PC-9 (cell line): Measurements from ENCODE around the gene UBE2O. TPM values are rescaled to one million over a fixed set of nuclear protein-coding genes. Genes with fewer than 3 reads are reported as not detected.

Source experiments
- BruUV-seq: library from RNA; stranded (reverse); fragments of 400-500 nt; replicated peaks from 2 replicates; lab custom pipeline; 2021; lab: Mats Ljungman, UMichigan
- CTCF ChIA-PET: fragments of 300-600 bp; sonication (Branson Sonifier 250); formaldehyde crosslinking; loops from one replicate; lab custom pipeline; 2022; ENCODE audit warnings: antibody characterized with exemption; lab: Charles Lee
- POLR2A ChIA-PET: fragments of 300-600 bp; sonication (Branson Sonifier 250); formaldehyde crosslinking; loops from one replicate; lab custom pipeline; 2022; ENCODE audit warnings: antibody characterized with exemption; ENCODE audit not compliant: unreplicated experiment; lab: Charles Lee
- DNase-seq, 2 experiments: peaks; one replicate each; pipeline versions ENCODE4 v3.0.0 to v3.0.0-alpha.2; 2015 to 2022; ENCODE audit warnings: mixed read lengths in 1 of 2
- H2AFZ ChIP-seq: fragments of 200-600 bp; sonication (generic); 2 replicates; pipeline ENCODE4 v1.8.1; 2017; ENCODE audit warnings: antibody characterized with exemption
- H3F3A ChIP-seq: fragments of 200-600 bp; sonication (generic); 2 replicates; pipeline ENCODE4 v1.8.1; 2017; ENCODE audit warnings: antibody characterized with exemption, mild to moderate bottlenecking, low read depth; ENCODE audit not compliant: insufficient read depth
- H3K27ac ChIP-seq: fragments of 200-600 bp; sonication (generic); 2 replicates; pipeline ENCODE4 v1.6.1; 2016; ENCODE audit warnings: mixed run types
- H3K27me3 ChIP-seq: fragments of 200-600 bp; sonication (generic); 2 replicates; pipeline ENCODE4 v1.6.1; 2016; ENCODE audit warnings: low read depth, mixed run types; ENCODE audit not compliant: insufficient read depth
- H3K36me3 ChIP-seq: fragments of 200-600 bp; sonication (generic); 2 replicates; pipeline ENCODE4 v1.6.1; 2016; ENCODE audit warnings: low read depth, mixed run types
- H3K4me1 ChIP-seq: fragments of 200-600 bp; sonication (generic); replicated peaks from 2 replicates; pipeline ENCODE4 v1.6.1; 2016; ENCODE audit warnings: mixed run types; ENCODE audit not compliant: insufficient read depth
- H3K4me2 ChIP-seq: fragments of 200-600 bp; sonication (generic); 2 replicates; pipeline ENCODE4 v1.6.1; 2017; ENCODE audit warnings: mixed run types
- H3K4me3 ChIP-seq: fragments of 200-600 bp; sonication (generic); 2 replicates; pipeline ENCODE4 v1.6.1; 2016; ENCODE audit warnings: mixed run types
- H3K79me2 ChIP-seq: fragments of 200-600 bp; sonication (generic); 2 replicates; pipeline ENCODE4 v1.6.1; 2017; ENCODE audit warnings: low read depth, mixed run types
- H3K9me2 ChIP-seq: fragments of 200-600 bp; sonication (generic); 2 replicates; pipeline ENCODE4 v1.8.1; 2017; ENCODE audit warnings: mild to moderate bottlenecking; ENCODE audit not compliant: insufficient read depth
- H3K9me3 ChIP-seq: fragments of 200-600 bp; sonication (generic); 2 replicates; pipeline ENCODE4 v1.8.1; 2016; ENCODE audit warnings: low read depth; ENCODE audit not compliant: insufficient read depth
- H4K20me1 ChIP-seq: fragments of 200-600 bp; sonication (generic); 2 replicates; pipeline ENCODE4 v1.8.1; 2017; ENCODE audit not compliant: insufficient read depth
- EZH2 ChIP-seq: fragments of 200-600 bp; sonication (generic); IDR thresholded peaks from 2 replicates; pipeline ENCODE4 v1.8.0; 2017; ENCODE audit warnings: antibody characterized with exemption, low read depth
- intact Hi-C: fragments of 100-400 bp; cut with micrococcal nuclease; formaldehyde crosslinking; loops from one replicate; pipeline ENCODE4 v1.10.0; 2022; ENCODE audit not compliant: unreplicated experiment
- total RNA-seq: library from RNA; stranded (reverse); gene quantifications from 2 replicates; pipeline ENCODE4 v1.2.3, GENCODE V29; 2021
- TF ChIP-seq, protein P1 (sequence below): fragments of 200-600 bp; sonication (generic); conservative IDR thresholded peaks from 2 replicates; pipeline ENCODE4 v1.6.1; 2017; ENCODE audit warnings: mixed run types, antibody characterized with exemption, mild to moderate bottlenecking, moderate library complexity

The UBE2O gene
- total RNA-seq, 1 experiment from 2014 or later = 28.0 TPM

DNA sequence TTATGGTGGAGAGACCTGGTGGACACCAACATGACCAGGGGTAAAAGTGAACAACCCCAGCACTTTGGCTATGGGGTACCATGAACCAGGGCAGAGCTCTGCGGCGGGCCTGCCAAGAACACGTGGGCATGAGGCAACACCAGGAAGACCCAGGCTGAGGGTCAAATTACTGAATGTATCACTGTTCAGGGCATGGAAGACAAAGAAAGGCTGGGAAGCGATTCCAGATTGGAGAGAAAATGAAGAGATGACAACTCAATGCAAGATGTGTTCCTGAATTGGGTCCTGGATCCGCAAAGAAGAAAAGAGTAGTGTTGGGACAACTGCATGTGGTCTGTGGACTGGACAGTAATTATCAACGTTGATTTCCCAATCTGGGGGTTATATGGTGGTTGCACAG is 48.7 kb downstream of the UBE2O start:
- Histone ChIP-seq H3K4me3 (no peak overlapping the region), H4K20me1 (peaks cover 11% of the 10 kb centered on the region), H3K27ac (no peak overlapping the region), H3K4me2 (no peak overlapping the region), H3F3A (no peaks in the 10 kb centered on the region), H3K27me3 (no peaks in the 10 kb centered on the region), H3K79me2 (0 out of 2 replicates have a peak, but pooled peaks cover 5% of the 10 kb centered on the region), H3K9me2 (no peaks in the 10 kb centered on the region), H2AFZ (no peak overlapping the region), H3K36me3 (no peaks in the 10 kb centered on the region), H3K9me3 (no peaks in the 10 kb centered on the region), H3K4me1 (no peaks in the 10 kb centered on the region)
- intact Hi-C loops = no loop called here
- no peak for DNase-seq
- ChIA-PET POLR2A (no interaction called here), CTCF (no interaction called here)
- BruUV-seq = no TSS peak
- TF ChIP-seq, protein P1, sequence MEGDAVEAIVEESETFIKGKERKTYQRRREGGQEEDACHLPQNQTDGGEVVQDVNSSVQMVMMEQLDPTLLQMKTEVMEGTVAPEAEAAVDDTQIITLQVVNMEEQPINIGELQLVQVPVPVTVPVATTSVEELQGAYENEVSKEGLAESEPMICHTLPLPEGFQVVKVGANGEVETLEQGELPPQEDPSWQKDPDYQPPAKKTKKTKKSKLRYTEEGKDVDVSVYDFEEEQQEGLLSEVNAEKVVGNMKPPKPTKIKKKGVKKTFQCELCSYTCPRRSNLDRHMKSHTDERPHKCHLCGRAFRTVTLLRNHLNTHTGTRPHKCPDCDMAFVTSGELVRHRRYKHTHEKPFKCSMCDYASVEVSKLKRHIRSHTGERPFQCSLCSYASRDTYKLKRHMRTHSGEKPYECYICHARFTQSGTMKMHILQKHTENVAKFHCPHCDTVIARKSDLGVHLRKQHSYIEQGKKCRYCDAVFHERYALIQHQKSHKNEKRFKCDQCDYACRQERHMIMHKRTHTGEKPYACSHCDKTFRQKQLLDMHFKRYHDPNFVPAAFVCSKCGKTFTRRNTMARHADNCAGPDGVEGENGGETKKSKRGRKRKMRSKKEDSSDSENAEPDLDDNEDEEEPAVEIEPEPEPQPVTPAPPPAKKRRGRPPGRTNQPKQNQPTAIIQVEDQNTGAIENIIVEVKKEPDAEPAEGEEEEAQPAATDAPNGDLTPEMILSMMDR = no peak
- no peak for TF ChIP-seq EZH2

DNA sequence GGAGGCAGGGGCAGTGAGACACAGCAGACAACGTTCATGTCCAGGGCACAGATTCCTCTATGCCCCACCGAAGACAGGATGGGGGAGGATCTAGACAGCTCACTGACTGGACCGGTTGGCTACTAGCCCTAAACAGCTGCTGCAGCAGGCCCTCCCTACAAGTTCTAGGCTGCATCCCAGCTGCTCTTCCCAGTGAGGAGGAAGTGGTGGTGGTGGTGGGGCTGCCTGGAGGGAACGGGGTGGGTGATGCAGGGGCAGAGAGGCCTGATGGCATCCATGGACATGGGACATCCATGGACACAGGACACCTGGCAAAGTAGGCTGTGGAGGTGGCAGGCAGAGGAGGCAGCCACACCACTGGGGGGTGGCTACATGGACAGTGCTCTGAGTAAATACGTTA is 50.2 kb downstream of the UBE2O start:
- BruUV-seq = no TSS peak
- Histone ChIP-seq H3K4me3 (no peak overlapping the region), H3K9me2 (no peaks in the 10 kb centered on the region), H4K20me1 (peaks cover under 1% of the 10 kb centered on the region; the same call in 1 of the 2 replicates), H3K27ac (no peak overlapping the region), H3K79me2 (no peaks in the 10 kb centered on the region), H3K36me3 (no peaks in the 10 kb centered on the region), H3K4me2 (no peak overlapping the region), H3K9me3 (no peaks in the 10 kb centered on the region), H3F3A (no peaks in the 10 kb centered on the region), H3K27me3 (no peaks in the 10 kb centered on the region), H2AFZ (no peak overlapping the region), H3K4me1 (no peaks in the 10 kb centered on the region)
- ChIA-PET POLR2A (no interaction called here), CTCF (interaction anchor here (0.6 kb wide), 1 partner anchor 101 kb away, joined by 6 read pairs; no protein-coding TSS in a partner anchor)
- DNase-seq = no peak
- intact Hi-C loops = no loop called here
- TF ChIP-seq, protein P1 = no peak
- no peak for TF ChIP-seq EZH2

DNA sequence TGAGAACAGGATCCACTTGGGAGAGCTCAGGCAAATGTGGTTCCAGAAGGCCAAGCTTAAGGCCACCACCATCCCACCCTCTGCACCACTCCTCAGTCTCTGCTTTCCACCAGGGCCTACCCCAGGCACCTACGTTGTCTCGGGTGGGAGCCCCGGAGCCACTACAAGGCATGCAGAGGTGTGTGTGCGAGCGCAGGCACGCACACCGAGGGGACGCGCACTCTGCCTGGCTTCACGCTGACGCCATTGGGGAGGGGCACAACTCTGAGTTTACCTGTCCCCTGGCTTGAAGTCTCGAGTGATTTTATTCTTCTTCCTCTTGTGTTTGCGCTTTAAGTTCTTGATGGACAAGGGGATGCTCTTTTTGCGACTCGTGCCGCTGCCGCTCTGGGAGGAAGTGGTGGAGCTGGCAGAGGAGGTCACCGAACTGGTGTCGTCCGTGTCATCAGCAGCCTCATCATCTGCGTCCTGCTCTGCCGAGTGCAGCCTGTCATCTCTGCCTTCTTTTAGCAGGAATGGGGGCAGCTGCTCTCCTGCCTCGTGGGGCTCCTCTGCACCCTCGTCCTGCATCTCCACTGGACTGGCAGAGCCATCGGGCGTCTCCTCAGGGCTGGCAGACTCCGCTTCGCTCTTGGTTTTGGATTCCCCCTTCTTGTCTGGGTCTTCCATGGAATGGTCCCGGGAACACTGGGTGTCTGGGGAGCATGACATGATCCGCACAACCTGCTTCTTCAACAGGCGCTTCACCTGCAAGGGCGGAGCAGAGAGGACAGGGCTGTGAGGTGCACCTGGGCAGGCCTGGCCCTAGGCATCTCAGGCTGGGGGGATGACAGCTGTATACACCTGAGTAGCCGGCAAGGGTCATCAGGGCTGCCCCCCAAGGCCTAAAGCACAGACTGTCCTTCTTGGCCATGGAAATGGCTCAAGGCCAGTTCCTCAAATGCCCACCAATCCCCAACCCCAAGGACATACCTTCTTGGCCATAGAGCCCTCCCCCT is 53.5 kb downstream of the UBE2O start:
- Histone ChIP-seq H2AFZ (no peak overlapping the region), H3K9me2 (no peaks in the 10 kb centered on the region), H4K20me1 (no peaks in the 10 kb centered on the region), H3F3A (no peaks in the 10 kb centered on the region; the same call in 1 of the 2 replicates), H3K4me1 (no peaks in the 10 kb centered on the region), H3K27ac (no peak overlapping the region), H3K36me3 (no peaks in the 10 kb centered on the region), H3K27me3 (no peaks in the 10 kb centered on the region), H3K79me2 (no peaks in the 10 kb centered on the region), H3K9me3 (no peaks in the 10 kb centered on the region), H3K4me3 (no peak overlapping the region), H3K4me2 (no peak overlapping the region)
- DNase-seq = no peak
- ChIA-PET CTCF (interaction anchor here (0.6 to 1.3 kb wide), 2 partner anchors 9 to 396 kb away, joined by 3 to 5 read pairs; no protein-coding TSS in a partner anchor), POLR2A (interaction anchor here (0.6 kb wide), 1 partner anchor 46 kb away, joined by 3 read pairs; the partner anchor contains the start of gene PRPSAP1)
- intact Hi-C loops = loop anchor here (1.0 kb wide), 1 partner anchor 46 kb away; no protein-coding TSS in a partner anchor
- TF ChIP-seq EZH2 = no peak
- TF ChIP-seq, protein P1 = no peak
- no TSS peak for BruUV-seq
